ACHN (cell line): ENCODE measurements around the gene CCND2.
"Not testable (repeated sequence)": the region's sequence is repeated elsewhere in the genome, so short reads cannot be mapped to it uniquely, and the experiment has no call there.

Source experiments
- DNase-seq: peaks from one replicate; pipeline ENCODE4 v3.0.0-alpha.2; 2015
- in situ Hi-C: cut with HindIII; loops from 2 replicates; pipeline ENCODE4 v1.10.0; 2017; ENCODE audit warnings: low sequenced_read_pairs, low pct_ligation_motif_present, low pct_unique_long_range_greater_than_20kb

The CCND2 gene

DNA sequence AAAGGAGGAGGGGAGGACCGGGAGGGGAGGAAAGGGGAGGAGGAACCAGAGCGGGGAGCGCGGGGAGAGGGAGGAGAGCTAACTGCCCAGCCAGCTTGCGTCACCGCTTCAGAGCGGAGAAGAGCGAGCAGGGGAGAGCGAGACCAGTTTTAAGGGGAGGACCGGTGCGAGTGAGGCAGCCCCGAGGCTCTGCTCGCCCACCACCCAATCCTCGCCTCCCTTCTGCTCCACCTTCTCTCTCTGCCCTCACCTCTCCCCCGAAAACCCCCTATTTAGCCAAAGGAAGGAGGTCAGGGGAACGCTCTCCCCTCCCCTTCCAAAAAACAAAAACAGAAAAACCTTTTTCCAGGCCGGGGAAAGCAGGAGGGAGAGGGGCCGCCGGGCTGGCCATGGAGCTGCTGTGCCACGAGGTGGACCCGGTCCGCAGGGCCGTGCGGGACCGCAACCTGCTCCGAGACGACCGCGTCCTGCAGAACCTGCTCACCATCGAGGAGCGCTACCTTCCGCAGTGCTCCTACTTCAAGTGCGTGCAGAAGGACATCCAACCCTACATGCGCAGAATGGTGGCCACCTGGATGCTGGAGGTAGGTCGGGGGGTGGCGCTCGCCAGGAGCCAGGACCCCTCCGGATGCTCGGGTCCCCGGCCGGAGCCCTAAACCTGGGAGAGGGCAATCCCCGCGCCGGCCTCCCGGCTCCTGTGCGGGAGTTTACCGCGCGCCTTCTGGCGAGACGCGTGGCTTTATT is at the start of gene CCND2:
Gene CCND2 (plus strand): TSS at position 111 of the 744 bp plus-strand sequence. CDS start 279 bp downstream, at position 390.
- in situ Hi-C loops: no loop called here
- DNase-seq: peak; percentile 94

DNA sequence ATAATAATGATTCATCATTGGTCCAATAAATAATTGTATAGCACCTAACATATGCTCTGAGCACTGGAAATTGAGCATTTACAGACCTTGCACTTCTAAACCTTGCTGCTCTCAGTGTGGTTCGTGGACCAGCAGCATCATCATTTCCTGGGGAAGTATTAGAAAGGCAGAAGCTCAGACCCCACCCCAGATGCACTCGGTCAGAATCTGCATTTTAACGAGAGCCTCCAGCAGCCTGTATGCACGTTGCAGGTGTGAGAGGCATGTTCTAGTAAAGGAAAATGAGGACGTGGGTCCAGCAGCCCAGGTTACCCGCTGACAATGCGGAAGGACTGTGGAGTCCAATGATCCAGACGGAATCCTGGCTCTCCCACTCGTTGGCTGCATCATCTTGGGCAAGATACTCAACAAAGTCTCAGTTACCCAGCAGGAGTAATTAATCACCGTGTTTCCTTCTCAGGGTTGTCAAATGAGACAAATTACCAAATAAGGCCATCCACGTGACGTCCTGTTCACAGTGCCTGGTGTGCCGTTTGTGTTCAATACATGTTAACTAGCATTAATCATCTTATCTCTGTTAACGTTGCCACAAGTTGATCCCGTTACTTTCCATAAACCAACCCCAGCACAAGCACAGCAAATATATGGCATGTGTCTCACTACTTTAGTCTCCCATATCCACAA is 49.2 kb upstream of the CCND2 start:
- in situ Hi-C loops: no loop called here
- no peak for DNase-seq

GRCh38 chr12:4225571-4225970 is 48.0 kb upstream of the CCND2 start:
- DNase-seq: no peak
- in situ Hi-C loops: no loop called here

DNA sequence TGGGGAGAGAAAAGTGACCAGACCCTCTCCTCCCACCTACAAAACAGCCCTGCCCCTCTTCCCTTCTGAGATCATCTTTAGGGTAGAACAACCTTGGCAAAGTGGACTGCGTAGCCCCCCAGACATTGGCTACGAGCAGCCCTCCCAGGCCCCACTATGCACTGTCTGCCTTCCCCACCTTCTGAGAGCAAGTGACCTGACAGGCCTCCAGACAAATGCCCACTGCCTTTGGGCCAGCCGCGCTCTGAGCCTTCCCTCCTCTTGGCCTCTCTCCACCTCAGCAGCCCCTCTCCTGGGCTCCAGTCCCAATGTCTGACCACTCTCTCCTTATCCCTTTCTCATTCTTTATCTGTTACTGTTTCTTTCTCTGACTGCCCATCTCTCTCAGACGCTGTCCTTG is 46.5 kb upstream of the CCND2 start:
- DNase-seq: no peak
- in situ Hi-C loops: no loop called here

DNA sequence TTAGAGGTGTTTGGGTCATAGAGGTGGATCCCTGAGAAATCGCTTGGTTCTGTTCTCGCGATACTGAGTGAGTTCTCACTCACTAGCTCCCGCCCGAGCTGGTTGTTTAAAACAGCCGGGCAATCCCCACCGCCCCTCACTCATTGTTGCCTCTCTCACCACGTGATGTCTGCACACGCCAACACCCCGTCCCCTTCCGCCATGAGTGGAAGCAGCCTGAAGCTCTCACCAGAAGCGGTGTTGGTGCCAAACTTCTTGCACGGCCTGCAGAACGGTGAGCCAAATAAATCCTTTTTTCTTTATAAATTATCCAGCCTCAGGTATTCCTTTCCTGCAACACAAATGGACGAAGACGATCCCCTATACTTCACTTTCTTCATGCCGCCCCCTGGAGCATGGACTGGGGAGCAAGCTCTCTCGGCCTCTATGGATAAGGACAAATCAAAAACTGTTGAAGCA is 45.4 kb upstream of the CCND2 start:
- in situ Hi-C loops: no loop called here

DNA sequence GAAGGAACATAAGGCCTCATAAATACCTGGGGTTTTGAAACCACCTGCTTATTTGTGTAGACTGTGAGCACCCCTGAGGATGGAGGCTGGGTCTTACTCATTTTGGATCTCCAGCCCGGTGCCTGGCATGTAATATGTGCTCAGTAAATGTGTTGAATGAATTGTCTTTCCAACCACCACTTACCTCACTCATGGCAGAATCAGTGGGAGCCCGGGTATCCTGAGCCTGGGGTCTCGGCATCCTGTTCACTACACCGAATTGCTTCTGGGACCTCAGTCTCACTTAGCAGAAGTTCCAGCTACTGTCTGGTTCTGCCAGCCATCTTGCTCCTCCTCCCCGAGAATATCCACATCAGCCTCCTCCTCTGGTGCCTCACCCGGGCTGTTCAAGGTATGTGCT is 43.0 kb upstream of the CCND2 start:
- no peak for DNase-seq
- in situ Hi-C loops: no loop called here

More for the DNA sequence above, 45.4 kb upstream of the CCND2 start:
- no peak for DNase-seq

DNA sequence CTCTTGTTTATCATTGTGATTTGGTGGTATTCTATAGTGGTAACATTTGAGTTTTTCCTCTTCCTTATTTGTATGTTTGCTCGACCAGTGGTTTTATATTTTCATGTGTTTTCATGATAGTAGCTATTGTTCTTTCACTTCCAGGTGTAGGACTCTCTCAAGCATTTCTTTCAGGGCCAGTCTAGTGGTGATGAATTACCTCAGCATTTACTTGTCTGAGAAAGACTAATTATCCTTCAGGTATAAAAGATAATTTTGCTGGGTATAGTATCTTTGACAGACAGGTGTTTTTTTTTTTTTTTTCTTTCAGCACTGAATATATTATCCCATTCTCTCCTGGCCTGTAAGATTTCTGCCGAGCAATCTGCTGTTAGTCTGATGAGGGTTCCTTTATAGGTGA is 35.0 kb upstream of the CCND2 start:
- DNase-seq: no peak
- in situ Hi-C loops: no loop called here

- DNase-seq: no peak
- in situ Hi-C loops: no loop called here
Measured at GRCh38 chr12:4239746-4240145, 33.8 kb upstream of the CCND2 start.

GRCh38 chr12:4240161-4240783 is 33.3 kb upstream of the CCND2 start:
- in situ Hi-C loops: no loop called here
- DNase-seq: no peak

DNA sequence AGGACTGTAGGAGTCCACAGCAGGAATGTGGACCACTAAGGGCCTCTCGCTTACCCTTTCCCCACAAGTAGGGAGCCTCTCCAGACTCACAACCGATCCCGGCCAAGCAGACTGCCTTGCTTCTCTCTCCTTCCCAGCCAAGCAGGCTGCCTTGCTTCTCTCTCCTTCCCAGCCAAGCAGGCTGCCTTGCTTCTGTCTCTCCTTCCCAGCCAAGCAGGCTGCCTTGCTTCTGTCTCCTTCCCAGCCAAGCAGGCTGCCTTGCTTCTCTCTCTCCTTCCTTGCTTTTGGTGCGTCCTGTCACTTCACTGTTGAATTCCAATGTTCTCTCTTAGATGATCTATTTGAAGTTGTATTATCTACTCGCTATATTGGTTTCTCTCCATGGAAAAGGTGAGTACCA is 32.6 kb upstream of the CCND2 start:
- in situ Hi-C loops: no loop called here
- DNase-seq: no peak

GRCh38 chr12:4241592-4241991 is 32.0 kb upstream of the CCND2 start:
- in situ Hi-C loops: no loop called here
- no peak for DNase-seq

- in situ Hi-C loops: no loop called here
- DNase-seq: no peak
Measured at GRCh38 chr12:4242595-4242994, 31.0 kb upstream of the CCND2 start.

DNA sequence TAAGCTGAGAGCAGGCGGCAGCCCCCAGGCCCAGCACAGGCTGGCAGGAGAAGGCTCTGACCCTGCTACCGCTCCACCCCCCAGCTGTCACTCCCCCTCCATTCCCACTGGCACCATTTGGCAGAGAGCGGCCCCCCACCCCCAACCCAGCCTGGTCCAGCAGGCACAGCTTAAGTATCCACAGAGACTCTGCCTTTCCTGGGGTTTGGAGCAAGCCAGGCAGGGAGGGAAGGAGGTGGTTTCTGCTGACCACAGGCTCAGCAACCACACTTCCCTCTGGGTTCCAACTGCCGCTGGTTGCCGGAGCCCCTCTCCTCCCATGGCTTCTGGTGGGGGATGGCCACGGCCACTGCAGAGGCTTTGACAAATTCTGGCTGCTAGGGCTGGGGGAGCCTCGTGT is 30.5 kb upstream of the CCND2 start:
- in situ Hi-C loops: no loop called here
- DNase-seq: no peak

- DNase-seq, in situ Hi-C loops: not testable (repeated sequence)
Measured at GRCh38 chr12:4243491-4244100, 30.0 kb upstream of the CCND2 start.

DNA sequence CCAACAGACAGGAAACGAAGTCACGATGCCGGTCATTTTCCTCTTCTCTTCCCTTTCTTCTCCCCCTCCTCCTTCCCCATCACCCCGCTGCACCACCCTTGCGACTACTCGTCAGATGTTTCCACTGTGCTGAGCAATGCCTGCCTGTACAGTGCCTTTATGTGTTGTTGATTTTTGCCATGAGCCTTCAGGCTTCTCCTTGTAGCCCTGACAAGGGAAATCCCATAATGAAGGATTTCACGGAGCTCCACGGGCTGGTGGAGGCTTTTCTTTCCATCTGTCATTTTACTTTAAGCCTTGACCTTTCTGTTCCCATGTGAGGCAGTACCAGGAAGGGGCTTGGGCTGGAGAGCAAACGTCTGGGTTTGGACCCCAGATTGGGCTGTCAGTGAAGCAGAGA is 28.7 kb upstream of the CCND2 start:
- in situ Hi-C loops: no loop called here
- DNase-seq: no peak

DNA sequence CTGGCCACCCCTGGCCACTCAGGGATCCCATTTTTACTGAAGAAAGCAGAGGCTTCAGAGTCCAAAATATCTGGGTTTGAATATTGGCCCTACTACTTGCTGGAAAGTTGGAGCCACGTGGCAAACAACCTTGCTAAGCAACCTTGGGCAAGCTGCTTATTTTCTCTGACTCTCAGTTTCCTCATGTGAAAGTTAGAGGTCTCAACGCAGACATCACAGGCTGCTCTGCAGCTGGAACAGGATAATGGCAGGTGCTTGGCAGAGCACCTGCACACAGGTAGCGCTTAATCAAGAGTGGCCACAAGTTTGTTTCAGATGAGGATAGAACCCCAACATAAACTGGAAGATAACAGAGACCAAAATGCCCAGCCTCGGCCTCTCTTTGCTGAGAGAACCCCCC is 28.1 kb upstream of the CCND2 start:
- in situ Hi-C loops: no loop called here
- DNase-seq: no peak

DNA sequence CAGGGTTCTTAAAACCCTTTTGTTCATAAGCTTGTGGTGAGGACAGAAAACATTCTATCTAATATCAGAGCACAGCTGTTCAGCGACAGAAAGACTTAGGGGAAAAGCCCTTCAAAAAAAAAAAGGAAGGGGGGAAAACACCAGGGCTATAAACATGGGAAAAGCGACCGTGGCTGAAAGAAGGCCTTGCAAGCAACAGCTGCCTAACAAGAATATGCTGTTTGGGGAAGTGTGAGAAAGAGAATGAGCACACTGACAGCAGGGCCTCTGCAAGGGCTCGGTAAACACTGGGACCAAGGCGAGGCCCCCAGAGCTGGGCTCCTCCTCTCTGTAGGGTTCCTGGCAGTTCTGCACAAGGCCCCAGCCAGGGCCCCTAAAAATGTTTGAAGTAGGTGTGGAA is 27.4 kb upstream of the CCND2 start:
- in situ Hi-C loops: no loop called here
- DNase-seq: no peak

- in situ Hi-C loops: no loop called here
- DNase-seq: no peak
Measured at GRCh38 chr12:4250691-4251090, 22.9 kb upstream of the CCND2 start.

GRCh38 chr12:4251216-4251891 is 22.2 kb upstream of the CCND2 start:
- no peak for DNase-seq
- in situ Hi-C loops: no loop called here
